HepG2 (cell line): ENCODE measurements around the gene EVA1C. TPM values are rescaled to one million over a fixed set of nuclear protein-coding genes. Genes with fewer than 3 reads are reported as not detected.

Source experiments
- ATAC-seq: fragments of 200-7000 bp; cut with Tn5 transposase; 3 replicates; pipeline ENCODE4 v1.9.1; 2020; ENCODE audit warnings: mild to moderate bottlenecking, moderate library complexity
- BruUV-seq: library from RNA; stranded (reverse); fragments of 400-500 nt; replicated peaks from 2 replicates; lab custom pipeline; 2021; lab: Mats Ljungman, UMichigan
- CTCF ChIA-PET: fragments of 300-600 bp; formaldehyde crosslinking; extraction: SDS; loops from one replicate; lab custom pipeline; 2021; ENCODE audit warnings: low total read pairs, inconsistent platforms, low intra/inter-chr PET ratio; lab: Yijun Ruan, JAX
- POLR2A ChIA-PET: fragments of 350-600 bp; sonication (Branson Sonifier 250); formaldehyde crosslinking; loops from one replicate; lab custom pipeline; 2020; ENCODE audit warnings: antibody characterized with exemption, inconsistent platforms; lab: Yijun Ruan, JAX
- DNase-seq: peaks from one replicate; pipeline ENCODE4 v3.0.0-alpha.2; 2015; ENCODE audit warnings: low spot score
- FAIRE-seq: peaks from 3 replicates; lab custom pipeline; 2011; peaks lifted over from hg19 to GRCh38; lab: Jason Lieb, UNC
- H2AFZ ChIP-seq: one replicate; pipeline ENCODE4 v1.6.1; 2011; ENCODE audit warnings: low read length, inconsistent platforms
- H3K27ac ChIP-seq: fragments of 300-600 bp; 3 replicates; pipeline ENCODE4 v1.8.0; 2011; ENCODE audit warnings: mixed run types, mild to moderate bottlenecking, mixed read lengths, low read length, inconsistent platforms; ENCODE audit not compliant: insufficient read depth; ENCODE audit errors: extremely low read length
- H3K27me3 ChIP-seq, 2 experiments: fragments of 200-600 bp in 1 of 2; 2 replicates in 1 of 2; 3 replicates in 1 of 2; pipeline versions ENCODE4 v1.6.0 to v1.8.0; 2011; ENCODE audit warnings: low read length in 2 of 2, mild to moderate bottlenecking in 2 of 2, moderate library complexity in 2 of 2, inconsistent platforms in 1 of 2; ENCODE audit not compliant: insufficient read depth in 2 of 2, control insufficient read depth in 1 of 2
- H3K36me3 ChIP-seq, 2 experiments: fragments of 200-600 bp in 1 of 2; replicated peaks in 1 of 2; 2 replicates in 1 of 2; 3 replicates in 1 of 2; pipeline versions ENCODE4 v1.5.1 to v1.8.0; 2011; ENCODE audit warnings: low read length in 2 of 2, inconsistent platforms in 1 of 2; ENCODE audit not compliant: insufficient read depth in 2 of 2, control insufficient read depth in 1 of 2
- H3K4me1 ChIP-seq: 2 replicates; pipeline ENCODE4 v1.5.1; 2012; ENCODE audit warnings: low read length, inconsistent platforms; ENCODE audit not compliant: insufficient read depth
- H3K4me2 ChIP-seq: 2 replicates; pipeline ENCODE4 v1.6.0; 2011; ENCODE audit warnings: low read depth, low read length, inconsistent platforms
- H3K4me3 ChIP-seq, 3 experiments: fragments of 200-600 bp in 1 of 3; sonication (generic), shearing (Covaris generic) in 1 of 3; replicated peaks in 1 of 3; 2 replicates each; pipeline ENCODE4 v1.5.1; 2011 to 2016; ENCODE audit warnings: low read length in 3 of 3, inconsistent platforms in 2 of 3, low read depth in 2 of 3, mild to moderate bottlenecking in 2 of 3, control low read depth in 1 of 3, mixed read lengths in 1 of 3; ENCODE audit not compliant: insufficient read depth in 1 of 3
- H3K79me2 ChIP-seq: one replicate; pipeline ENCODE4 v1.6.1; 2011; ENCODE audit warnings: low read length, inconsistent platforms; ENCODE audit not compliant: insufficient read depth
- H3K9ac ChIP-seq: 2 replicates; pipeline ENCODE4 v1.6.0; 2011; ENCODE audit warnings: mild to moderate bottlenecking, low read depth, low read length, inconsistent platforms; ENCODE audit not compliant: insufficient read depth
- H3K9me3 ChIP-seq: 2 replicates; pipeline ENCODE4 v1.5.1; 2012; ENCODE audit warnings: mild to moderate bottlenecking, low read length
- H4K20me1 ChIP-seq: 2 replicates; pipeline ENCODE4 v1.6.0; 2011; ENCODE audit warnings: inconsistent platforms, mild to moderate bottlenecking, low read length, moderate library complexity; ENCODE audit not compliant: insufficient read depth
- CTCF ChIP-seq: sonication (generic); formaldehyde crosslinking; IDR thresholded peaks from 2 replicates; pipeline ENCODE4 v1.5.0; 2020; ENCODE audit warnings: mild to moderate bottlenecking, missing genetic modification reagents, moderate library complexity
- HMGXB3 ChIP-seq: sonication (generic); formaldehyde crosslinking; IDR thresholded peaks from 2 replicates; pipeline ENCODE4 v1.4.0; 2020; ENCODE audit warnings: missing genetic modification reagents, borderline replicate concordance
- HOXA3 ChIP-seq: sonication (generic); formaldehyde crosslinking; IDR thresholded peaks from 2 replicates; pipeline ENCODE4 v1.5.0; 2020; ENCODE audit warnings: missing genetic modification reagents
- HOXA7 ChIP-seq: sonication (generic); formaldehyde crosslinking; IDR thresholded peaks from 2 replicates; pipeline ENCODE4 v1.8.1; 2022; ENCODE audit warnings: mild to moderate bottlenecking, missing genetic modification reagents, moderate library complexity
- NRL ChIP-seq: sonication (generic); formaldehyde crosslinking; IDR thresholded peaks from 2 replicates; pipeline ENCODE4 v1.5.0; 2020; ENCODE audit warnings: missing genetic modification reagents, mild to moderate bottlenecking, moderate library complexity, borderline replicate concordance
- PPARG ChIP-seq: conservative IDR thresholded peaks from 2 replicates; pipeline ENCODE4 v1.6.1; 2016; ENCODE audit warnings: missing biosample characterization, missing genetic modification reagents
- PRMT3 ChIP-seq: sonication (generic); formaldehyde crosslinking; IDR thresholded peaks from 2 replicates; pipeline ENCODE4 v1.8.1; 2022; ENCODE audit warnings: low read depth, mild to moderate bottlenecking, moderate library complexity, missing genetic modification reagents, borderline replicate concordance
- SRF ChIP-seq: IDR thresholded peaks from 2 replicates; pipeline ENCODE4 v1.6.1; 2011; ENCODE audit warnings: mild to moderate bottlenecking, low read depth, low read length, moderate library complexity
- STAG1 ChIP-seq: sonication (generic); formaldehyde crosslinking; IDR thresholded peaks from 2 replicates; pipeline ENCODE4 v1.4.0; 2020; ENCODE audit warnings: missing genetic modification reagents
- ZBTB34 ChIP-seq: sonication (generic); formaldehyde crosslinking; IDR thresholded peaks from 2 replicates; pipeline ENCODE4 v1.8.0; 2022; ENCODE audit warnings: mild to moderate bottlenecking, missing genetic modification reagents
- ZNF275 ChIP-seq: sonication (generic); formaldehyde crosslinking; IDR thresholded peaks from 2 replicates; pipeline ENCODE4 v1.8.0; 2022; ENCODE audit warnings: missing genetic modification reagents, mild to moderate bottlenecking, inconsistent platforms, borderline replicate concordance
- WGBS: methylation state at CpG from one replicate; pipeline ENCODE4 v1.1.6; 2017; ENCODE audit warnings: low lambda C conversion rate; 5-methylcytosine and 5-hydroxymethylcytosine counted together
- in situ Hi-C: cut with HindIII; loops from 2 replicates; pipeline ENCODE4 v1.10.0; 2017; ENCODE audit warnings: low pct_unique_long_range_greater_than_20kb; ENCODE audit not compliant: extremely low pct_ligation_motif_present
- intact Hi-C: fragments of 100-400 bp; cut with micrococcal nuclease; formaldehyde crosslinking; loops from one replicate; pipeline ENCODE4 v1.10.0; 2022; ENCODE audit not compliant: unreplicated experiment
- polyA plus RNA-seq, 8 experiments: library from polyadenylated mRNA; depleted of rRNA in 3 of 8; stranded (reverse) in 7 of 8; unstranded in 1 of 8; fragments of >200 nt; fragmentation: Illumina TruSeq in 4 of 8; extraction: Trizol in 4 of 8; gene quantifications; 2 replicates each; pipeline versions ENCODE4 v1.2.1 to v1.2.3, GENCODE V29; 2011 to 2016; ENCODE audit warnings: low read depth in 4 of 8, missing spikeins in 1 of 8, mixed read lengths in 1 of 8; ENCODE audit not compliant: insufficient read depth in 1 of 8
- total RNA-seq, 5 experiments: library from RNA; depleted of rRNA; stranded (reverse); fragments of >200 nt; fragmentation: Illumina TruSeq; extraction: Trizol; gene quantifications; 2 replicates each; pipeline ENCODE4 v1.2.3, GENCODE V29; 2016; ENCODE audit warnings: low read depth in 1 of 5

Gene EVA1C
- total and polyA plus RNA-seq, 2 of the 13 experiments (the other 11 are each of a cell fraction or from before 2014, with no cell fraction given), result 0.29 to 0.34 TPM

- peaks cover 8% of the 10 kb centered on the region; the same call in 1 of the 2 replicates for H3K9me3 ChIP-seq
- no peaks in the 10 kb centered on the region for H3K27me3 ChIP-seq
- H2AFZ ChIP-seq, result no peak overlapping the region
- no peak overlapping the region for H3K9ac ChIP-seq
- no peaks in the 10 kb centered on the region for H4K20me1 ChIP-seq
- TF ChIP-seq ZNF275 (CRISPR knock-in tag), result no peak
- TF ChIP-seq PPARG, result peak; percentile 37; the same call in 1 of the 2 replicates
- TF ChIP-seq NRL (CRISPR knock-in tag), result no peak
- TF ChIP-seq STAG1 (CRISPR knock-in tag), result peak; percentile 44
- TF ChIP-seq PRMT3 (CRISPR knock-in tag), result no peak
- TF ChIP-seq HOXA7 (CRISPR knock-in tag), result no peak
- peak; percentile 25; the same call in 1 of the 2 replicates for TF ChIP-seq CTCF (CRISPR knock-in tag)
- TF ChIP-seq HOXA3 (CRISPR knock-in tag), result no peak
- peak; percentile 89; the same call in 1 of the 2 replicates for TF ChIP-seq SRF
- 0 out of 2 replicates have a peak, but pooled peaks have one; percentile 36 for TF ChIP-seq HMGXB3 (CRISPR knock-in tag)
- no peak for TF ChIP-seq ZBTB34 (CRISPR knock-in tag)
- ChIA-PET POLR2A (interaction anchor here (1.3 kb wide), 1 partner anchor 10 kb away, joined by 3 read pairs; no protein-coding TSS in a partner anchor), CTCF (no interaction called here)
- no peaks in the 10 kb centered on the region for H3K79me2 ChIP-seq
- ATAC-seq (no peak), FAIRE-seq (no peak), DNase-seq (no peak)
- no peak overlapping the region for H3K27ac ChIP-seq
- no peaks in the 10 kb centered on the region; a peak in 1 of 5 replicates for H3K36me3 ChIP-seq
- H3K4me2 ChIP-seq, result 0 out of 2 replicates have a peak overlapping the region, but pooled peaks have one; percentile 16
- in situ Hi-C loops (no loop called here), intact Hi-C loops (no loop called here)
- no peak overlapping the region for H3K4me3 ChIP-seq
- H3K4me1 ChIP-seq, result peaks cover 14% of the 10 kb centered on the region
- no TSS peak for BruUV-seq
- WGBS, result 58% methylated on average over 5 of the region's 5 CpGs
Measured at GRCh38 chr21:32562426-32562825, 149.9 kb downstream of the EVA1C start.
